HUDEP-2 (cell line): ENCODE results near the gene AFF3.

ENCODE experiments used
- DNase-seq, 76 experiments: peaks; one replicate each; lab custom pipeline; 2025; ENCODE audit not compliant: unreplicated experiment in 76 of 76; lab: John Stamatoyannopoulos, UW

The AFF3 gene

DNA sequence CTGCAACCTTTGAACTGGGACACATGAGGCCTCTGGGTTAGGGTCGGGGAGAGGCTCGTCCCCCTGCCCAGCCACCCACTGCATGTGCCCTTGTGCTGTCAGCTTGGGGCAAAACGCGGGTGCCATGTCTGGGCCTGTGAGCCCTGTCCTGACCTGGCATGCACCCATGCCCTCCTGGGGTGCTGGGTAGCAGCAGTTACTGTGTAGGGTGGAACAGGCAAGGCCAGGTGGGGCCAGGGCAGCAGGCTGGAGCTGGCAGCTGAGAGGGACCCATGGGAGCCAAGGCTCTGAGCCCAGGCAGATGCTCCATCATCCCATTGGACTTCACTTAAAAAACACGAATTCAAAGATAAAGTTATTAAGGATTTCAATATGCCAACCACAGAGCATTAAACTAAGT, 518.8 kb downstream of the AFF3 start:
- no peak for DNase-seq

DNA sequence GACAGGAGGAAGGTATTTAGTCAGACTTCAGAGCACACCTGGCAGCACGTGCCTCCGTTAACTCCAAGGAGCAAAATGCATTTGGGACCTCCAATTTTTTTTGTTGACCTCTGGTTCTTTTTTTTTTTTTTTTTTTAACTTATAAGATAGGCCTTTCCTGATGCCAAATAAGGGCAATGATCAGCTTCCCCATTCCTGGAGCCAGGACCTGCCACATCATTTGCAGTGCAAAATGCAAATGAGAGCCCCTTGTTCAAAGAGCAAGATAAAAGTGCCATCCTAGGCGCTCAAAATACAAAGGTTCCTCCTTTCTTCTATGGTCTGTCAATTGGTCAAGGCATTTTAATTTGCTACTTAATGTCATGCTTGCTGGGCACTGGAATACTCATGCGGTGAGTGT, 519.4 kb downstream of the AFF3 start:
- DNase-seq: no peak

- no peak for DNase-seq
Observed at GRCh38 chr2:99622534-99622933, 519.9 kb downstream of the AFF3 start.

- no peak for DNase-seq
Observed at GRCh38 chr2:99621774-99622173, 520.6 kb downstream of the AFF3 start.

GRCh38 chr2:99621106-99621505, 521.3 kb downstream of the AFF3 start:
- no peak for DNase-seq

DNA sequence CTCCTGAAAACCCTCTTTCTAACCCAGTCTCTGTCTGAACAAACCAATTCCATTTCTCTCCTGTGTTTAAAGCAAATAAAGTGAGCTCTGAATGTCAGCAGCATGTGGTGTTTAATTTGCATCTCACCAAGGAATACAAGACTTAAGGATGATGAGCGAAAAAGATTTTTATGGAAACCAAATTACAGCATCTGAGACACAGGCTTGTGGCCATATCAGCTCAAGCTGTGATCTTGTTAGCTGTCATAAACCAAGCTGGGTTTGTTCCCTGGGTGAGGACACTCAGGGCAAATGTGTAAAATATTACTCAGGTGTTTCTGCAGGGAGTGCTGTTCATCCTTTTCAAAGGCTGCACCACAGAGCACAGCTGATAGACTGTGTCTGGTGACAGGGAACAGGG, 523.2 kb downstream of the AFF3 start:
- DNase-seq: no peak

DNA sequence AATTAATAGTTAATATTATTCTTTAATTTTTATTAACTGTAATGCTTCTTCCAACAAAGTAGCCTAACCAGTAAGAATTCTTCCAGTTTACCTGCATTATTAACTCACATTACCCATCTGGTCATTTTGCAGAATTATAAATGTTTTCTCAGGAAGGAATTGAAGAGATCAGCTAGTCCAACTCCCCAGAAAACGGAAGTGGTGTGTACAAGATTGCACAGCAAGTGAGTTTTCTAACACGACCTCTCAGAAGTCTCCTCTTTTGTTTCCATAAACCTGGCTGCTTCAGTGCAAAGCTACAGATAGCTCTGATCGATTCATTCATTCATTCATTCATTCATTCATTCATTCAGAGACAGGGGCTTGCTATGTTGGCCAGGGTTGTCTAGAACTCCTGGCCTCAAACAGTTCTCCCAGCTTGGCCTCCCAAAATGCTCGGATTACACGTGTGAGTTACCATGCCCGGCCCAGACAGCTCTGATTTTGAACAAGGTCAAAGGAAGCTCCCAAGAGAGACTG, 523.8 kb downstream of the AFF3 start:
- no peak for DNase-seq

DNA sequence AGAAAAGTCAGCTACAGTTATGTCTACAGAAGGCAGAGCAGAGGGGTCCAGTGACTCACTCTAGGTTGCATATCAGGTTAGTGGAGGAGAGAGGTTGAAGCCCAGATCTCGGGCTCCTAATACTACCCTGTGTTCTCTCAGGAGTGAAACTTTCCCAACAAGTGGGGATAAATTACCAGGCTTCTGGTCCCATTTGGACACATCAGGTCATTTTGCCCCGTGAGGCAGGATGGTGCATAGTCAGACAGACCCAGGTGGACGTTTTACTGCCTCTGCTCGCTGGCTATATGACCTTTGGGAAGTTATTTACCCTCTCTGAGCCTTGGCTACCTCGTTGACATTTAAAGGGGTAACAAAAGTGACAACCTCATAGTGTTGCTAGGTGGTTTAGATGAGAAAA, 524.6 kb downstream of the AFF3 start:
- no peak for DNase-seq

DNA sequence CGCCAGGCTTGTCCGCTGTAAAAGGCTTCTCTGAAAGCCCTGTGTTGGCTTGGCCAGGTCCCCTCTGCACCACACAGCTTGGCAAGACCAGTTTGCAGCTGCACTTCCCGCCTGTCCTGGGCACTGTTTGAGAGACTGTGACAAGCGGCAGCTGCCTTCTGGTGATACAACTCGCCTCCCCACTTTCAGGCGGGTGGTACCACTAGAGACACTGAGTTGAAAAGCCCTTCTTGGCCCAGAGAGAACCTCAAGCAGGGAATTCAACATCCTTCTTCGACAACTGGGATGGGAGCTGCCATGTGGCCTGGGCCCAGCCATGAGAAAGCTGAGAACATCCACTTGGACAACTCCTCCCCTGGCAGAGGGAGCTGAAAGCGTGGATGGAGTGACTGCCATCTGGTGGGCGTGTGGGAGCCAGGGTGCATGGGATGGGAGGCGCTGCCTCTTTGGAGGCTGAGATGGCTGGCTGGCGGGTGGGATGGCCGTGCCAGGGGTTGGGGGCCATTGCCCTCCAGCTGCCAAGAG, 527.1 kb downstream of the AFF3 start:
- DNase-seq: peak in 5 of 76 experiments; percentile 1 to 7 (median 3)

- DNase-seq: no peak
Observed at GRCh38 chr2:99613980-99614379, 528.4 kb downstream of the AFF3 start.

- DNase-seq: no peak
Observed at GRCh38 chr2:99611786-99612185, 530.6 kb downstream of the AFF3 start.

DNA sequence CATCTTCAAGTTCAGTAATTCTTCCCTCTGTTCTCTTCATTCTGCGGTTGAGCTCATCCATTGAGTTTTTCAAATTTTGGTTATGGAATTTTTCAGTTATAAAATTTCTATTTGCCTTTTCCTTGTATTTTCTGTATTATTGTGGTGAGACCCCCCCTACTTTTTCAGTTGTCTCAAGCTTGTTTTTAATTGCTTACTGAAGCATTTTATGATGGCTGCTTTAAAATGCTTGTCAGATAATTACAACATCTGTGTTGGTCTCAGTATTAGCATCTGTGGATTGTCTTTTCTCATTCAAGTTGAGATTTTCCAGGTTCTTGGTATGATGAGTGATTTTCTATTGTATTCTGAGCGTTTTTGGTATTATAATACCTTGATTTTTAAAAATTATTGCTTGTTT, 531.4 kb downstream of the AFF3 start:
- DNase-seq: no peak

DNA sequence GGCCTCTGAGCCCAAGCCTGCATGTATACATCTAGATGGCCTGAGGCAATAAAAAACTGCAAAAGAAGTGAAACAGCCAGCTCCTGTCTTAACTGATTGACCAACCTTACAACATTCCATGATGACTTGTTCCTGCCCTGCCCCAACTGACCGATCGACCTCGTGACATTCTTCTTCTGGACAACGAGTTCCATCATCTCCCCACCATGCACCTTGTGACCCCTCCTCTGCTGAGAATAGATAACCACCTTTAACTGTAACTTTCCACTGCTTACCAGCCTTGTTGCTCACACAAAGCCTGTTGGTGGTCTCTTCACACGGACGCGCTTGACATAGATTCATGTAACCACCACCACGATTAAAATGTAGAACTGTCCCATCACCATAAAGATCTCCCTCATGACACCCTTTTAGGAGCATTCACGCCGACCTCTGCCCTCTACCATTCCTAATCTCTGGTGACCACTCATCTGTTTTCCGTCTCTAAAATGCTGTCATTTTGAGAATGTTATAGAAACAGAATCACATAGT, 532.5 kb downstream of the AFF3 start:
- DNase-seq: peak in 2 of 76 experiments; percentile 3 to 10

DNA sequence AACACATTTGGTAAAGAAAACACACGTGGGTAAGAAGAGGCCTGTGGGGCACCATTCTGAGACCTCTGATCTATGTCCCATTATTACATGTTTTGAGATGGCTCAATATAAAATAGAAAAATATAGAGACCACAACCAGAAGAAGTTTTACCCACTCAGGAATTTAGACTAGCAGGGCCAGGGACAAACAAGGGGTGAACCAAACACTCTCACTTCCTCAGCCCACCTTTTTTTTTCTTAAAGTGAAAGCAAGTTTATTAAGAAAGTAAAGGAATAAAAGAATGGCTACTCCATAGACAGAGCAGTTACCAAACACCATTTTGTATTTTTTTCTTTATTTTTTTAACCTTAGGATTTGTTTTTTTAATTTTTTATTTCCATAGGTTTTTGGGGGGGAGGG, 533.5 kb downstream of the AFF3 start:
- no peak for DNase-seq

DNA sequence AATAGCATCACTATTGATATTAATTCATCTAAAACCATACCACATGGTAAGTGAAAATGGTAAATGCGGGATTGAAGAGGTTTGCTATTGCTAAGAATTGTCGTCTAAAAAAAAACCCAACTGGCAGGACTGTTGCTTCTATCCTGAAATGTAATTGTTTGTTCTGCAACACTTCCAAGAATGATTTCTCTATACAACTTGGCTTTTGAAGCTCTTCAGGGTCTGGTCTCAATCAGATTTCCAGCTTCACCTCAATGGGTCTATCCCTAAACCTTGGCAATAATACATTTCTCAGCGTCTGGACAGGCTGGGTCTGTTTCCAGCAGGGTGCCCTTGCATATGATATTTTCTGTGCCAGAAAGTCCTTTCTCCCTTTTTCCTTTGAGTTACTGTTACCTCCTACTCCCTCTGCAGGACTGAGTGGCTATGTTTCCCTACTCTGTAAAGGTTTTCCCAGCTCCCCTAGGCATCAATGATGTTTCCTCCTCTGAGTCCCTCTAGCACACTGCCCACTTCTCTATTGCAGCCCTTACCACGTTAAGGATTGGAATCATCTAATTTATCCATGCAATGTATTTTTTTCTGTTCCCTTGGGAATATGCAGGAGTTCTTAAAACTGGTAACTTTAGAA, 534.4 kb downstream of the AFF3 start:
- no peak for DNase-seq

DNA sequence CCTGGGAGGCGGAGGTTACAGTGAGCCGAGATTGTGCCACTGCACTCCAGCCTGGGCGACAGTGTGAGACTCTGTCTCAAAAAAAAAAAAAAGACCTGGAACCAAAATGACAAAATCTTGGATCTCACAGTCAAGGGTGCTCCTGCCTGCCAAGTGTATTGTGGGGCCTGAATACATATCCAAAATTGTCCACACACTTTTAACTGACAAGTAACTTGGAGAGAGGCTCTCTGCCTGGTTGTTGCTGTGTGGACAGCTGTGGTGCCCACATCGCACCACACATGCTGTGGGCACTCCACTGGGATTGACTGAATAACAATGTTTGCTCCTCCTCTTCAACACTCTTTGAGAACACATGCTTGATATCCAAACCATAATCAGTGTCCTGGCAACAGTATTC, 534.9 kb downstream of the AFF3 start:
- no peak for DNase-seq

DNA sequence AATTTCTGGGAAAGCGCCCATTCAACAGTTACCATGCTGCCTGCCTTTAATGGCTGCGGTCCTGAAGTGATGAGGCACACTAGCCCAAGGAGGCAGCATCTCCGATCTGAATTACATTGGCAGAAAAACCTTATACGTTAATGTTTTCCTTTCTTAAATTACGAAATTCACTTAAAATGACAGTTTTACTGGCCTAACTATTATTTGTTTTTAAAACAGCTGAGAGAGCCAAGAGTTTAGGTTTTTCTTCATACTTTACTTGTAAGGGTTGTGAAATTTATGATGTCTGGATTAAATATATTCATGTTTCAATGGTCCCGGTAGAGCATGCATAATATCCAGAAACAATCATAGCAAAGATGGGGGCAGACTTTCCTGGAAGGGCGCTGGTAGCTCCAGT, 537.4 kb downstream of the AFF3 start:
- DNase-seq: no peak

DNA sequence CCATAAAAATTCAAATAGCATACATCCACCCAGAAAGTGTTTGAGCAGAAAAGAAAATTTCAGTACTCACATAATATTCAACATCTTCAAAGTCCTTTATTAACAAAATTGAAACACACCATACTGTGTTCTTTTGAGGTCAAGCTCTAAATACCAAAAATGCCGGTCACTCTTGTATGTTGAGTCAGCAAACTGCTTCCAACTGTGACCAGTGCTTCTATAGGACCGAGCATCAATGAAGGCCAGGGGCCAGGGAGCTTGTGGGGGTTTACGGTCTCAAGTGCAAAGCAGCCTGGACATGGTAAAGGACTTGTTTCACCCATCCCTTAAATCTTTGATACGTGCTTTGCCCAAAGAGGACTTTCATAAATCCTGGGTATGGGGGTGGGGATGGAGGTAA, 539.9 kb downstream of the AFF3 start:
- DNase-seq: no peak

- DNase-seq: no peak
Observed at GRCh38 chr2:99600981-99601651, 541.3 kb downstream of the AFF3 start.

- no peak for DNase-seq
Observed at GRCh38 chr2:99598441-99598840, 543.9 kb downstream of the AFF3 start.

- DNase-seq: no peak
Observed at GRCh38 chr2:99597616-99598015, 544.8 kb downstream of the AFF3 start.

- no peak for DNase-seq
Observed at GRCh38 chr2:99595373-99595772, 547.0 kb downstream of the AFF3 start.
